ENCODE results near the gene DHODH. TPM values are rescaled to one million over a fixed set of nuclear protein-coding genes. Genes with fewer than 3 reads are reported as not detected.
"Not testable (repeated sequence)": the region's sequence is repeated elsewhere in the genome, so short reads cannot be mapped to it uniquely, and the experiment has no call there.

Gene DHODH
- total RNA-seq, 1 donor, result 0.94 TPM

DNA sequence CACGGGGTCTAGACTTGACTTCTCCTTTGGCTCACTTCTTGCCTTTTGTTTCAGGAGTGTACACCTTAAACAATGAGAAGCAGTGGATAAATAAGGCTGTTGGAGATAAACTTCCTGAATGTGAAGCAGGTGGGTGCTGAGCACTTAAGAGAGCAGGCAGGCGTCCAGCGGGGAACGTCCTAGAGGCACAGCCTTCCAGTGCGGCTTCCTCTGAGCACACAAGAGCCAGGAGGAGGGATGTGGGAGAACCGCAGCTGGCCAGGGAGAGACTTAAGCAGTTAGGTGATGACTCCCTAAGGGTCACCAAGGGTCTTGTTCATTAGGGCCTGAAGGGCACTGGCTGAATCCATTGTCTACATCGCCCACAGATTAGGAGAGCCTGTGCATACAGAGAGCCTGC is 50.5 kb downstream of the DHODH start:
- H3K4me1 ChIP-seq (ENCODE audit: insufficient read depth, low read length); H3K27me3 ChIP-seq (ENCODE audit: insufficient read depth, low read length); H3K4me3 ChIP-seq (ENCODE audit: low read length); H3K9me3 ChIP-seq (ENCODE audit: low read depth, low read length): not testable (repeated sequence)

DNA sequence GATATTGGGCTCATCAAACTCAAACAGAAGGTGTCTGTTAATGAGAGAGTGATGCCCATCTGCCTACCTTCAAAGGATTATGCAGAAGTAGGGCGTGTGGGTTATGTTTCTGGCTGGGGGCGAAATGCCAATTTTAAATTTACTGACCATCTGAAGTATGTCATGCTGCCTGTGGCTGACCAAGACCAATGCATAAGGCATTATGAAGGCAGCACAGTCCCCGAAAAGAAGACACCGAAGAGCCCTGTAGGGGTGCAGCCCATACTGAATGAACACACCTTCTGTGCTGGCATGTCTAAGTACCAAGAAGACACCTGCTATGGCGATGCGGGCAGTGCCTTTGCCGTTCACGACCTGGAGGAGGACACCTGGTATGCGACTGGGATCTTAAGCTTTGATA is 51.9 kb downstream of the DHODH start:
- H3K9me3 ChIP-seq (ENCODE audit: low read depth, low read length), result no peaks in the 10 kb centered on the region
- H3K4me3 ChIP-seq (ENCODE audit: low read length), result no peak overlapping the region
- H3K27me3 ChIP-seq (ENCODE audit: insufficient read depth, low read length), result no peaks in the 10 kb centered on the region
- H3K4me1 ChIP-seq (ENCODE audit: insufficient read depth, low read length), result no peaks in the 10 kb centered on the region

- Histone ChIP-seq H3K27me3 (ENCODE audit: insufficient read depth, low read length) (no peaks in the 10 kb centered on the region), H3K9me3 (ENCODE audit: low read depth, low read length) (no peaks in the 10 kb centered on the region), H3K4me1 (ENCODE audit: insufficient read depth, low read length) (no peaks in the 10 kb centered on the region), H3K4me3 (ENCODE audit: low read length) (no peak overlapping the region)
Measured at GRCh38 chr16:72061564-72061963, 53.0 kb downstream of the DHODH start.

- Histone ChIP-seq H3K4me1 (ENCODE audit: insufficient read depth, low read length) (no peaks in the 10 kb centered on the region), H3K9me3 (ENCODE audit: low read depth, low read length) (no peaks in the 10 kb centered on the region), H3K4me3 (ENCODE audit: low read length) (no peak overlapping the region), H3K27me3 (ENCODE audit: insufficient read depth, low read length) (no peaks in the 10 kb centered on the region)
Measured at GRCh38 chr16:72064361-72064894, 55.9 kb downstream of the DHODH start.

DNA sequence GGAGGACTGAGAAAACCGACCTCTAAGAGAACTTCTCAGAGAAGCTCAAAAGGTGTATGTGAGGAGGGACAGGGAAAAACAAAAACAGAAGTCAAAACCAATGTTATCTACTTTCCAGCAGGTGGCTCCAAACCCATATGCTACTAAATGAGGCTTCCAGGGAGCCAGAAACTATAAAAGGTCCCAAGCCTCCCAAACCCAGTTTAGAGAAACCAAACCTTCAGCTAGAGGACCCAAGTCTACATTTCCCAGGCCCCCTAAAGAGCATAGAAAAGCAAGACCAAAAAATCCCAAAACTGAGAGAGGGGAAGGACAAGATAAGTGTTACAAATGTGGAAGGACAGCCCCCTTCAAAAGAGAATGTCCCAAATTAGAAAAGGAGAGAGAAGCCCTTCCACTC is 58.2 kb downstream of the DHODH start:
- H3K9me3 ChIP-seq (ENCODE audit: low read depth, low read length), result no peaks in the 10 kb centered on the region
- H3K4me1 ChIP-seq (ENCODE audit: insufficient read depth, low read length), result no peaks in the 10 kb centered on the region
- H3K27me3 ChIP-seq (ENCODE audit: insufficient read depth, low read length), result no peaks in the 10 kb centered on the region
- H3K4me3 ChIP-seq (ENCODE audit: low read length), result no peak overlapping the region

DNA sequence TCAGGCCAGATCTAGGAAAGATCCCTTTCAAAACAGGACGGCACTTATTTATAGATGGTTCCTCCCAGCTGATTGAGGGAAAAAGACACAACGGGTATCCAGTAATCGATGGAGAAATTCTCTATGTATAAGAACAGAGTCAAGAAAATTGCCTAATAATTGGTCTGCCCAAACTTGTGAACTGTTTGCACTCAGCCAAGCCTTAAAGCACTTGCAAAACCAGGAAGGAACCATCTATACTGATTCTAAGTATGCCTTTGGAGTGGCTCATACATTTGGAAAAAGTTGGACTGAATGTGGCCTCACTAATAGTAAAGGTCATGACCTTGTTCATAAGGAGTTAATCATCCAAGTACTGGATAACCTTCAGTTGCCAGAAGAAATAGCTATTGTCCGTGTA is 60.4 kb downstream of the DHODH start:
- Histone ChIP-seq H3K27me3 (ENCODE audit: insufficient read depth, low read length) (no peaks in the 10 kb centered on the region), H3K4me1 (ENCODE audit: insufficient read depth, low read length) (no peaks in the 10 kb centered on the region), H3K4me3 (ENCODE audit: low read length) (no peak overlapping the region), H3K9me3 (ENCODE audit: low read depth, low read length) (no peaks in the 10 kb centered on the region)

DNA sequence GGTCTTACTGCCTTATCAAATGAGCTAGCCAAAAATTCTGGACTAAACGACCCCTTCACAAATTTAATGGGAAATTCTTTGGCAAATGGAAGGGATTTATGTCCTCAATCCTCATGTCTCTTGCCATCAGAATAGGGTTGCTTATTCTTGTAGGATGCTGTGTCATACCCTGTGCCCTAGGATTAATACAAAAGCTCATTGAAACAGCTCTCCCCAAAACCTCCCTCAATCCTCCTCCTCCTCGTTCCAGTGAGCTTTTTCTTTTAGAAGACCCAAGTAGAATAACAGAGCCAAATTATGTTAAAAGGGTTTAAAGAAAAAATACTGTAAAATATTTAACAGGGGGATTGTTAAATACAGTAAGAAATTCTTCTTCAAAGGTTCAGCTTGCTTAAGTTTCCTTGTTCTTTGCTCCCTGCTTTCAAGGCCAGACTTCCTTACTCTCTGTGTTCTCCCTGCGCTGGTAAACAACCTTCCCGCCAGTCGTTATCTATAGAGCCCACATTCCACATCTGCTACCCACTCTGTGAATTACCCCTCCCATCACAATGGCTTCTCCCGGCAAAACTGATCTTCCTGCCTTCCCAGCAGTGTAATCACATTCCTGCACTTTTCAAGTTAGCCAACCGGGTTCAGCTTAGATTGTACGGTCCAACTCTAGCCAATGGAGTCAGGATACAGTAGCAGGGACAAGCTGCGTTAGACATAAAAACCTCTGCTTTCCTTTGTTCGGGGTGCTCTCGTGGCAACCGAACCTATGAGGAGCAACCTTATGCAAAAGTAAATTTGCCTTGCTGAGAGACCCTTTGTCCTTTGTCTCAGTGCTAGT is 64.2 kb downstream of the DHODH start:
- no peaks in the 10 kb centered on the region for H3K27me3 ChIP-seq (ENCODE audit: insufficient read depth, low read length)
- no peaks in the 10 kb centered on the region for H3K9me3 ChIP-seq (ENCODE audit: low read depth, low read length)
- H3K4me3 ChIP-seq (ENCODE audit: low read length), result no peak overlapping the region
- H3K4me1 ChIP-seq (ENCODE audit: insufficient read depth, low read length), result no peaks in the 10 kb centered on the region

- H3K4me1 ChIP-seq (ENCODE audit: insufficient read depth, low read length), result no peaks in the 10 kb centered on the region
- no peaks in the 10 kb centered on the region for H3K9me3 ChIP-seq (ENCODE audit: low read depth, low read length)
- H3K27me3 ChIP-seq (ENCODE audit: insufficient read depth, low read length), result no peaks in the 10 kb centered on the region
- H3K4me3 ChIP-seq (ENCODE audit: low read length), result no peak overlapping the region
Measured at GRCh38 chr16:72073560-72074230, 65.2 kb downstream of the DHODH start.

- H3K4me3 ChIP-seq (ENCODE audit: low read length); H3K9me3 ChIP-seq (ENCODE audit: low read depth, low read length); H3K27me3 ChIP-seq (ENCODE audit: insufficient read depth, low read length); H3K4me1 ChIP-seq (ENCODE audit: insufficient read depth, low read length): not testable (repeated sequence)
Measured at GRCh38 chr16:72075067-72075466, 66.5 kb downstream of the DHODH start.

Other genes starting within 250 kb of the DHODH start
- gene AP1G1, start 199.9 kb upstream of the DHODH start, total RNA-seq, result 223 TPM
- 41.0 TPM for gene ATXN1L, start 162.8 kb upstream of the DHODH start, total RNA-seq
- 15.1 TPM for gene ZNF821, start 124.6 kb upstream of the DHODH start, total RNA-seq
- gene IST1, start 113.2 kb upstream of the DHODH start, total RNA-seq, result 426 TPM
- gene PKD1L3, start 8.3 kb upstream of the DHODH start, total RNA-seq, result 0.10 TPM
- gene HP, start 45.8 kb downstream of the DHODH start, total RNA-seq, result 16.1 TPM
- not detected for gene HPR, start 54.5 kb downstream of the DHODH start, total RNA-seq
- 10.9 TPM for gene TXNL4B, start 84.9 kb downstream of the DHODH start, total RNA-seq
- 38.0 TPM for gene DHX38, start 85.1 kb downstream of the DHODH start, total RNA-seq
- 0.31 TPM for gene PMFBP1, start 163.4 kb downstream of the DHODH start, total RNA-seq